Measurements from ENCODE around the gene UBA52.
"Not testable (repeated sequence)": the region's sequence is repeated elsewhere in the genome, so short reads cannot be mapped to it uniquely, and the experiment has no call there.

- not testable (repeated sequence) for TF ChIP-seq CTCF (conservative IDR thresholded peaks at IDR 0.05 in 1 of 2, IDR thresholded peaks at IDR 0.05 in 1 of 2; ENCODE audit: low read depth in 1 of 2, low read length in 2 of 2); EZH2 (IDR thresholded peaks at IDR 0.05; ENCODE audit: low read length, missing control alignments)
Observed at GRCh38 chr19:18600692-18601397, 29.2 kb downstream of the UBA52 start.

Data from fibroblast of lung (primary cell).